Neutrophil (primary cell): Measurements from ENCODE around the gene TNFAIP2.

ENCODE experiments used
- H3K27ac ChIP-seq: fragments of 200-600 bp; sonication (generic); 2 replicates; pipeline ENCODE4 v1.5.1; 2016; ENCODE audit warnings: mild to moderate bottlenecking, moderate library complexity
- H3K27me3 ChIP-seq: fragments of 200-600 bp; sonication (generic); 2 replicates; pipeline ENCODE4 v1.6.0; 2016; ENCODE audit warnings: mild to moderate bottlenecking
- H3K36me3 ChIP-seq: fragments of 200-600 bp; sonication (generic); 2 replicates; pipeline ENCODE4 v1.5.1; 2017
- H3K4me1 ChIP-seq, 2 experiments: fragments of 200-600 bp in 1 of 2; sonication (generic) in 1 of 2; 1 replicate in 1 of 2; 2 replicates in 1 of 2; pipeline versions ENCODE4 v1.5.1 to v1.6.1; 2013 to 2016; ENCODE audit warnings: low read depth in 1 of 2, low read length in 1 of 2, mild to moderate bottlenecking in 1 of 2, moderate library complexity in 1 of 2; ENCODE audit not compliant: control insufficient read depth in 1 of 2, insufficient read depth in 1 of 2
- H3K4me3 ChIP-seq, 2 experiments: fragments of 200-600 bp in 1 of 2; sonication (generic) in 1 of 2; 1 replicate in 1 of 2; 2 replicates in 1 of 2; pipeline ENCODE4 v1.5.1; 2013 to 2016; ENCODE audit warnings: low read depth in 1 of 2, low read length in 1 of 2, mild to moderate bottlenecking in 1 of 2, moderate library complexity in 1 of 2
- H3K9me3 ChIP-seq: fragments of 200-600 bp; sonication (generic); 2 replicates; pipeline ENCODE4 v1.5.1; 2016
- TF ChIP-seq, protein P1 (sequence below): fragments of 200-600 bp; sonication (generic); IDR thresholded peaks from 2 replicates; pipeline ENCODE4 v1.5.1; 2016; ENCODE audit warnings: antibody characterized with exemption

TNFAIP2 gene

DNA sequence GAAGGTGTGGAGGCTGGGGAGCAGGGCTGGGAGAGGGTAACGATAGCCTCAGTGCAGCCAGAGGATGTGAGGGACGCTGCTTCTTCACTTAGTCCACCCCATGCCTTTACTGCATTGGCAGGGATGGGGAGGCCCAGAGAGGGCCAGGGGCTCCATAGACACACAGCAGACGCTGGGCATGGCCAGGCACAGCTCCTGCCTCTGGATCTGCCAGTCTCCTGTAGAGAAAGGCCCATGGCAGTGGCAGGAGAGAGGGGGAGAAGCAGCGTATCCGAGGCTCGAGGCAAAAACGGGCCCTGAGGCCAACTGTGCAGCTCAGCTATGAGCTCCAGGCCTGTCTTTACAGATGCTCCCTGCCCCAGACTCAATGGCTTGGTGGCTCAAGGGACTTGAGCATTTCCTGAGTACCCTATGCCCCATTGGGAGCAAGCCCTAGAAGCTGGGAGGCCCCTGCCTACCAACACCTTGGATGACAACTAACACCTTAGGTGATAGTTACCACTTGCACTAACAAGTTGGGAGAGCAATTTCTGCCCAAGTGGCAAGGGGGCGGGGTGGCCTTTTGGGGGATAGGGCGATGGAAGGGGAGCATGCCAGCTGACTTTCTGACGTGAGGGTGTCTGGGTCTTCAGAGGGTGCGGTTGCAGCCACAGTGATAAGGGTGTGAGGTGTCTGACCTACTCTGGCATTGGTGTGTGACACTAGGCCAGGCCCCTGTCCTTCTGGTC, 44.2 kb upstream of the TNFAIP2 start:
- peaks cover 8 to 10% of the 10 kb centered on the region in 2 experiments for H3K4me1 ChIP-seq
- peaks cover 92% of the 10 kb centered on the region for H3K27me3 ChIP-seq
- no peak overlapping the region for H3K4me3 ChIP-seq
- TF ChIP-seq, protein P1, sequence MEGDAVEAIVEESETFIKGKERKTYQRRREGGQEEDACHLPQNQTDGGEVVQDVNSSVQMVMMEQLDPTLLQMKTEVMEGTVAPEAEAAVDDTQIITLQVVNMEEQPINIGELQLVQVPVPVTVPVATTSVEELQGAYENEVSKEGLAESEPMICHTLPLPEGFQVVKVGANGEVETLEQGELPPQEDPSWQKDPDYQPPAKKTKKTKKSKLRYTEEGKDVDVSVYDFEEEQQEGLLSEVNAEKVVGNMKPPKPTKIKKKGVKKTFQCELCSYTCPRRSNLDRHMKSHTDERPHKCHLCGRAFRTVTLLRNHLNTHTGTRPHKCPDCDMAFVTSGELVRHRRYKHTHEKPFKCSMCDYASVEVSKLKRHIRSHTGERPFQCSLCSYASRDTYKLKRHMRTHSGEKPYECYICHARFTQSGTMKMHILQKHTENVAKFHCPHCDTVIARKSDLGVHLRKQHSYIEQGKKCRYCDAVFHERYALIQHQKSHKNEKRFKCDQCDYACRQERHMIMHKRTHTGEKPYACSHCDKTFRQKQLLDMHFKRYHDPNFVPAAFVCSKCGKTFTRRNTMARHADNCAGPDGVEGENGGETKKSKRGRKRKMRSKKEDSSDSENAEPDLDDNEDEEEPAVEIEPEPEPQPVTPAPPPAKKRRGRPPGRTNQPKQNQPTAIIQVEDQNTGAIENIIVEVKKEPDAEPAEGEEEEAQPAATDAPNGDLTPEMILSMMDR = no peak
- H3K27ac ChIP-seq = no peak overlapping the region
- no peaks in the 10 kb centered on the region for H3K36me3 ChIP-seq
- H3K9me3 ChIP-seq = no peaks in the 10 kb centered on the region

- Histone ChIP-seq H3K27me3 (peaks cover 92% of the 10 kb centered on the region), H3K36me3 (no peaks in the 10 kb centered on the region)
- TF ChIP-seq, protein P1 = no peak
These were observed 41.3 kb upstream of the TNFAIP2 start for GRCh38 chr14:103081951-103082350.

GRCh38 chr14:103084021-103084919, 39.0 kb upstream of the TNFAIP2 start, which contains the start of gene LBHD2:
TSS of gene LBHD2 (plus strand) at chr14:103084210. CDS start at chr14:103086013, 1,803 bp downstream.
- TF ChIP-seq, protein P1 = no peak
- Histone ChIP-seq H3K4me1 (no peaks in the 10 kb centered on the region), H3K27ac (no peak within 1 kb of the TSS), H3K27me3 (peaks cover 100% of the 10 kb centered on the region), H3K9me3 (no peaks in the 10 kb centered on the region), H3K4me3 (no peak within 1 kb of the TSS), H3K36me3 (no peaks in the 10 kb centered on the region)

More at GRCh38 chr14:103081951-103082350, 41.3 kb upstream of the TNFAIP2 start:
- no peak overlapping the region for H3K4me3 ChIP-seq
- H3K9me3 ChIP-seq = no peaks in the 10 kb centered on the region
- H3K27ac ChIP-seq = no peak overlapping the region
- H3K4me1 ChIP-seq = no peaks in the 10 kb centered on the region

GRCh38 chr14:103085106-103086091, 37.9 kb upstream of the TNFAIP2 start:
- Histone ChIP-seq H3K4me3 (no peak overlapping the region), H3K9me3 (no peaks in the 10 kb centered on the region), H3K36me3 (no peaks in the 10 kb centered on the region), H3K27me3 (peaks cover 100% of the 10 kb centered on the region), H3K4me1 (no peaks in the 10 kb centered on the region), H3K27ac (no peak overlapping the region)
- TF ChIP-seq, protein P1 = no peak

- peaks cover 4 to 10% of the 10 kb centered on the region in 2 experiments for H3K4me1 ChIP-seq
- H3K27me3 ChIP-seq = peaks cover 100% of the 10 kb centered on the region
- no peaks in the 10 kb centered on the region for H3K36me3 ChIP-seq
- no peak overlapping the region for H3K4me3 ChIP-seq
- no peak overlapping the region for H3K27ac ChIP-seq
- TF ChIP-seq, protein P1 = no peak
- no peaks in the 10 kb centered on the region for H3K9me3 ChIP-seq
These were observed 36.4 kb upstream of the TNFAIP2 start for GRCh38 chr14:103086771-103087342.
